Osteoblast (primary cell): ENCODE data around the gene AGTRAP. TPM values are rescaled to one million over a fixed set of nuclear protein-coding genes. Genes with fewer than 3 reads are reported as not detected.

Experiments
- DNase-seq: peaks from one replicate; pipeline ENCODE4 v3.0.0; 2011; ENCODE audit warnings: low spot score, mixed read lengths; ENCODE audit not compliant: insufficient read length; ENCODE audit errors: missing footprints
- H2AFZ ChIP-seq: 2 replicates; pipeline ENCODE4 v1.6.0; 2011; ENCODE audit warnings: mild to moderate bottlenecking, low read length
- H3K27ac ChIP-seq: 2 replicates; pipeline ENCODE4 v1.5.1; 2011; ENCODE audit warnings: mild to moderate bottlenecking, low read depth, low read length, moderate library complexity
- H3K27me3 ChIP-seq: 2 replicates; pipeline ENCODE4 v1.6.0; 2012; ENCODE audit warnings: mild to moderate bottlenecking, control low read depth, inconsistent platforms, low read length, moderate library complexity; ENCODE audit not compliant: insufficient read depth
- H3K36me3 ChIP-seq: 2 replicates; pipeline ENCODE4 v1.5.1; 2011; ENCODE audit warnings: mild to moderate bottlenecking, low read length, control low read depth, moderate library complexity; ENCODE audit not compliant: insufficient read depth
- H3K4me1 ChIP-seq: 2 replicates; pipeline ENCODE4 v1.5.1; 2011; ENCODE audit warnings: mild to moderate bottlenecking, low read length, control low read depth, moderate library complexity; ENCODE audit not compliant: insufficient read depth
- H3K4me2 ChIP-seq: 2 replicates; pipeline ENCODE4 v1.6.0; 2011; ENCODE audit warnings: mild to moderate bottlenecking, low read length; ENCODE audit not compliant: insufficient read depth
- H3K4me3 ChIP-seq: fragments of 200-600 bp; sonication (generic); 3 replicates; pipeline ENCODE4 v1.5.1; 2012; ENCODE audit warnings: mild to moderate bottlenecking, low read length, inconsistent platforms; ENCODE audit not compliant: insufficient read depth
- H3K79me2 ChIP-seq: 2 replicates; pipeline ENCODE4 v1.6.0; 2012; ENCODE audit warnings: mild to moderate bottlenecking, low read length, control low read depth, inconsistent platforms; ENCODE audit not compliant: insufficient read depth
- H3K9me3 ChIP-seq: 2 replicates; pipeline ENCODE4 v1.5.1; 2011; ENCODE audit warnings: low read depth, low read length, control low read depth
- H4K20me1 ChIP-seq: 2 replicates; pipeline ENCODE4 v1.6.0; 2012; ENCODE audit warnings: mild to moderate bottlenecking, low read length, control low read depth; ENCODE audit not compliant: insufficient read depth
- total RNA-seq: library from RNA; depleted of rRNA; stranded (reverse); fragments of >200 nt; gene quantifications from 2 replicates; pipeline ENCODE4 v1.2.3, GENCODE V29; 2012
- TF ChIP-seq, protein P1 (sequence below): IDR thresholded peaks from 2 replicates; pipeline ENCODE4 v1.5.1; 2011; ENCODE audit warnings: mild to moderate bottlenecking, low read depth, low read length, moderate library complexity; ENCODE audit errors: extremely low read depth

AGTRAP gene
- total RNA-seq, 1 donor, result 56.5 TPM

DNA sequence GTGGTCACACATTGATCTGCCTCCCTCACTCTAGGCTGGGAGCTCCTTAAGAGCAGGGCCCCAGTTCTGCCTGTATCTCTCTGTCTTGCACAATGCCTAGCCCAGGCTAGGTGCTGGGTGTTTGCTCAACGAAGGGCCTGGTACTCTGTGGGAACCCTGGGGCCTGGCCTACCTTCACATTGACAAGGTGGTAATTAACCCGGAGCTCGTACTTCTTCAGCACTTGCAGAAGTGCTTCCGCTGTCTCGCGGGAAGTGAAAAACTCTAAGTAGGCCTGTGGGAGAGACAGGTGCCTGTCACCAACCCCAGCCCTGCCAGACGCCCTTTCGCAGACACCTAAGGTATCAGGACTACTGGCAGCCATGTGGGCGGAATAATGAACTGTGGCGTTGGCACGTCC lies 56.2 kb downstream of the AGTRAP start:
- Histone ChIP-seq H3K4me2 (no peak overlapping the region), H3K27ac (peak overlapping the region; percentile 71)
- TF ChIP-seq, protein P1, sequence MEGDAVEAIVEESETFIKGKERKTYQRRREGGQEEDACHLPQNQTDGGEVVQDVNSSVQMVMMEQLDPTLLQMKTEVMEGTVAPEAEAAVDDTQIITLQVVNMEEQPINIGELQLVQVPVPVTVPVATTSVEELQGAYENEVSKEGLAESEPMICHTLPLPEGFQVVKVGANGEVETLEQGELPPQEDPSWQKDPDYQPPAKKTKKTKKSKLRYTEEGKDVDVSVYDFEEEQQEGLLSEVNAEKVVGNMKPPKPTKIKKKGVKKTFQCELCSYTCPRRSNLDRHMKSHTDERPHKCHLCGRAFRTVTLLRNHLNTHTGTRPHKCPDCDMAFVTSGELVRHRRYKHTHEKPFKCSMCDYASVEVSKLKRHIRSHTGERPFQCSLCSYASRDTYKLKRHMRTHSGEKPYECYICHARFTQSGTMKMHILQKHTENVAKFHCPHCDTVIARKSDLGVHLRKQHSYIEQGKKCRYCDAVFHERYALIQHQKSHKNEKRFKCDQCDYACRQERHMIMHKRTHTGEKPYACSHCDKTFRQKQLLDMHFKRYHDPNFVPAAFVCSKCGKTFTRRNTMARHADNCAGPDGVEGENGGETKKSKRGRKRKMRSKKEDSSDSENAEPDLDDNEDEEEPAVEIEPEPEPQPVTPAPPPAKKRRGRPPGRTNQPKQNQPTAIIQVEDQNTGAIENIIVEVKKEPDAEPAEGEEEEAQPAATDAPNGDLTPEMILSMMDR, result no peak

DNA sequence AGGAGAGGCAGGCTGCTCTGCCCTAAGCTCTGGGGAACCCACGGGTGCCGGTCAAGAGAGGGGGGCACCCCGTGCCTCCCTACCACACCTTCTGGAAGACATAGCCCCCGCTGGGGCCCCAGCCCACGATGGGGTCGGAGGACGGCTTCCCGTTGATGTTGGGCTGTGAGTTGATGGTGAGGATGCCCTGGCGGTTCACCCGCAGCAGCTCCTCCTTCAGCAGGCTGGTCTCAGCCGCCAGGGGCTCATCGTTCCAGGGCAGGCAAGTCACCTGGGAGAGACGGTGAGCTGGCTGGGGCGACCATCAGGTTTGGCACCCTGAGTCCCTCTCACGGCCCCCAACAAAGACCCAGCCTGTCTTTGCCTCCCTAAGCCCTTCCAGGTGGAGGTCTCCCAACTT lies 57.9 kb downstream of the AGTRAP start:
- no peak overlapping the region for H3K4me2 ChIP-seq
- no peak overlapping the region for H3K4me3 ChIP-seq
- TF ChIP-seq, protein P1, result no peak
- no peaks in the 10 kb centered on the region for H4K20me1 ChIP-seq
- DNase-seq, result no peak
- no peaks in the 10 kb centered on the region for H3K79me2 ChIP-seq
- no peaks in the 10 kb centered on the region for H3K27me3 ChIP-seq
- no peak overlapping the region for H2AFZ ChIP-seq
- no peaks in the 10 kb centered on the region for H3K9me3 ChIP-seq
- H3K27ac ChIP-seq, result no peak overlapping the region
- H3K36me3 ChIP-seq, result peaks cover 36% of the 10 kb centered on the region
- H3K4me1 ChIP-seq, result peaks cover 20% of the 10 kb centered on the region

More for the DNA sequence above, 56.2 kb downstream of the AGTRAP start:
- no peak for DNase-seq
- Histone ChIP-seq H3K27me3 (no peaks in the 10 kb centered on the region), H3K4me3 (no peak overlapping the region), H2AFZ (no peak overlapping the region), H3K36me3 (peaks cover 36% of the 10 kb centered on the region), H3K9me3 (no peaks in the 10 kb centered on the region), H3K79me2 (no peaks in the 10 kb centered on the region), H3K4me1 (peaks cover 29% of the 10 kb centered on the region), H4K20me1 (no peaks in the 10 kb centered on the region)

- Histone ChIP-seq H3K27ac (no peak overlapping the region), H3K9me3 (no peaks in the 10 kb centered on the region), H3K36me3 (peaks cover 33% of the 10 kb centered on the region), H3K4me2 (no peak overlapping the region), H3K27me3 (no peaks in the 10 kb centered on the region), H2AFZ (no peak overlapping the region), H4K20me1 (no peaks in the 10 kb centered on the region), H3K4me3 (no peak overlapping the region), H3K4me1 (peaks cover 20% of the 10 kb centered on the region), H3K79me2 (no peaks in the 10 kb centered on the region)
- TF ChIP-seq, protein P1, result no peak
- no peak for DNase-seq
Observed at GRCh38 chr1:11794446-11795237, 58.7 kb downstream of the AGTRAP start.

DNA sequence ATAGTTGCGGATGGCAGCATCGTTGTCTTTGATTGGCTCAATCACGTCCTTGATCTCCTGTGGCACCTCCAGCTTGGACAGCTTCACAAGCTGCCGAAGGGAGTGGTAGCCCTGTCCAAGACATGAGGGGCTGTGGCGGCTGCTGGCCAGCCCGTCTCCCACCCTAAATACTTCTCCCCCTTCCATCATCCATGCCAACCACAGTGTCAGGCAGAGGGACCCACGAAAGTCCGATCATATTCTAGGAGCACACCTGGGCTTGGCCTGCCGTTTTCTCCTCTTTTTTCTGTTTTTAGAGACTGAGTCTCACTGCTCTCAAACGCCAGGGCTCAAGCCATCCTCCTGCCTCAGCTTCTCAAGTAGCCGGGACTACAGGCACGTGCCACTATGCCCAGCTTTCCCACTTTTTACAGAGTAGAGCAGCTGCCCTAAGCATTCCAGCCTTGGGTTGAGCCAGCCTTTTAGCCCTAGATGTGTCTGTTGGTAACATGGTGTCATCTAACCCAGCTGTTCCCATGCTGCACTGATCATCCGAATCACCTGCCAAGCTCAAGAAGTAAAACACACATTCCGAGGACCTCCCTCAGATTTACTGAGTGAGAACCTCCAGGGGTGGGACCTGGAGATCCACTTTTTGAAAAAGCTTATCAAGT lies 59.4 kb downstream of the AGTRAP start:
- Histone ChIP-seq H3K4me1 (peaks cover 18% of the 10 kb centered on the region), H3K4me2 (no peak overlapping the region), H4K20me1 (no peaks in the 10 kb centered on the region), H3K4me3 (no peak overlapping the region), H3K27ac (no peak overlapping the region), H3K79me2 (no peaks in the 10 kb centered on the region), H3K27me3 (no peaks in the 10 kb centered on the region), H3K36me3 (peaks cover 34% of the 10 kb centered on the region), H3K9me3 (no peaks in the 10 kb centered on the region), H2AFZ (no peak overlapping the region)
- DNase-seq, result no peak
- TF ChIP-seq, protein P1, result no peak
